GM20000 (cell line): ENCODE results near the gene IFI27.
"Not testable (repeated sequence)": the region's sequence is repeated elsewhere in the genome, so short reads cannot be mapped to it uniquely, and the experiment has no call there.

Experiments used
- DNase-seq: peaks from one replicate; pipeline ENCODE4 v3.0.0; 2012; ENCODE audit warnings: low spot score
- TF ChIP-seq, protein P1 (sequence below): IDR thresholded peaks from 2 replicates; pipeline ENCODE4 v1.5.1; 2012; ENCODE audit warnings: mild to moderate bottlenecking, control low read depth; ENCODE audit errors: extremely low read depth, missing control alignments

IFI27 gene

DNA sequence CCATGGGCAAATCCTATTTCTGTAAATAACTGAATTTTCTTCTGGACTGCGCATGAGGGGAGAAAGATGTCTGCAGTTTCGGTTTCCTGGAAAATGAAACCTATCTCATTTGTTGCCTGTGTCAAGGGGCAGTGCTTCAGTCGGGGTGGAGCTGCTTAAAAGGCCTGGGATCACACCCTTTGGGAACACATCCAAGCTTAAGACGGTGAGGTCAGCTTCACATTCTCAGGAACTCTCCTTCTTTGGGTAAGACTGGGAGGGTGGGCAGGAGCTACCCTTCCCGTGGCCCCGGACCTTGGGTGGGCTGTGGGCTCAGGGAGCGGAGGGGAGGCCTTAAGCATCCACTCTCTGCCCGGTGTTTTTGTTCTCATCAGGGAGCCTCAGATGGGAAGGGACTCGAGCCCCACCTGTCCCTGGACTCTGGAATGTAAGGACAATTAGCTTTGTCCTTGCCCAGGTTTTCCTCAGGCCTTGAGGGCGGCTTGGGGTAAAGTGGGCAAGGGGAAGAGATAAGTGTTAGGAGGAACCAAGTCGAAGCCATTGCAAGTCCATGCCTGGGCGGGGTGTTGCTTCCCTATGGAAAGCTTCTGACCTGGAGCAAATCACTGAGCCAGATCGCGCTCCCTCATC lies at the start of gene IFI27:
Gene IFI27, plus strand, starts transcription at position 185 of the 630 bp plus-strand sequence.
- no peak for DNase-seq
- TF ChIP-seq, protein P1, sequence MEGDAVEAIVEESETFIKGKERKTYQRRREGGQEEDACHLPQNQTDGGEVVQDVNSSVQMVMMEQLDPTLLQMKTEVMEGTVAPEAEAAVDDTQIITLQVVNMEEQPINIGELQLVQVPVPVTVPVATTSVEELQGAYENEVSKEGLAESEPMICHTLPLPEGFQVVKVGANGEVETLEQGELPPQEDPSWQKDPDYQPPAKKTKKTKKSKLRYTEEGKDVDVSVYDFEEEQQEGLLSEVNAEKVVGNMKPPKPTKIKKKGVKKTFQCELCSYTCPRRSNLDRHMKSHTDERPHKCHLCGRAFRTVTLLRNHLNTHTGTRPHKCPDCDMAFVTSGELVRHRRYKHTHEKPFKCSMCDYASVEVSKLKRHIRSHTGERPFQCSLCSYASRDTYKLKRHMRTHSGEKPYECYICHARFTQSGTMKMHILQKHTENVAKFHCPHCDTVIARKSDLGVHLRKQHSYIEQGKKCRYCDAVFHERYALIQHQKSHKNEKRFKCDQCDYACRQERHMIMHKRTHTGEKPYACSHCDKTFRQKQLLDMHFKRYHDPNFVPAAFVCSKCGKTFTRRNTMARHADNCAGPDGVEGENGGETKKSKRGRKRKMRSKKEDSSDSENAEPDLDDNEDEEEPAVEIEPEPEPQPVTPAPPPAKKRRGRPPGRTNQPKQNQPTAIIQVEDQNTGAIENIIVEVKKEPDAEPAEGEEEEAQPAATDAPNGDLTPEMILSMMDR = no peak

- no peak for DNase-seq
- TF ChIP-seq, protein P1 = no peak
Measured at GRCh38 chr14:94062344-94062940, 48.1 kb upstream of the IFI27 start.

GRCh38 chr14:94066089-94066676 lies 44.4 kb upstream of the IFI27 start:
- TF ChIP-seq, protein P1 = no peak
- DNase-seq = no peak

GRCh38 chr14:94072076-94072475 lies 38.5 kb upstream of the IFI27 start:
- DNase-seq = not testable (repeated sequence)

DNA sequence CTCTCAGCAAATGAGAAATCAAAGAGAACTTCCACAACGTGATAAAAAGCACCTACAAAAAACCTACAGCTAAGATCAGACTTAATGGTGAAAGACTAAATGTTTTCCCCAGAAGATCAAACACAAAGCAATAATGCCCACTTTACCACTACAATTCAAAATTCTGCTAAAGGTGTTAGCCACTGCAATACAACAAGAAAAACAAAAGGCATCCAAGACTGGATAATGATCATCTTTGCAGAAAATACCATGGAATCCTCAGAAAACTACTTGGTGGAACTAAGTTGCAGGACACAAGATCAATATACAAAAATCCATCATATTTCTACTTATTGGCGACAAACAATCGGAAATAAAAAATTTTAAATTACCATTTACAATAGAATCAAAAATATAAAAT lies 36.0 kb upstream of the IFI27 start:
- no peak for DNase-seq
- TF ChIP-seq, protein P1 = no peak

DNA sequence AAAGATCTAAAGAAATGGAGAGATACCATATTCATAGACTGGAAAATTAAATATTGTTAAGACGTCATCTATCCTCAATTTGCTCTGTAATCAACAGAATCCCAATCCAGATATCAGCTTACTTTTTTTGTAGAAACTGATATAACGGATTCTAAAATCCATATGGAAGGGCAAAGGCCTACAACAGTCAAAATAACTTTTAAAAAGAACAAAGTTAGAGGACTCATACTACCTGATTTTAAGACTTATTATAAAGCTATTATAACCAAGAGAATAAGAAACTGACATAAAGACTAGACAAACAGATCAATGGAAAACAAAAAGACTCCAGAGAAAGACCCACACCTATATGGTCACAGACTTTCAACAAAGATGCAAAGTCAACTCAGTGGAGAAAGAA lies 35.5 kb upstream of the IFI27 start:
- TF ChIP-seq, protein P1 = no peak
- no peak for DNase-seq

- TF ChIP-seq, protein P1 = no peak
- no peak for DNase-seq
Measured at GRCh38 chr14:94077111-94077821, 33.3 kb upstream of the IFI27 start.
